Osteoblast (primary cell): ENCODE measurements around the gene NPIPB8. TPM values are rescaled to one million over a fixed set of nuclear protein-coding genes. Genes with fewer than 3 reads are reported as not detected.
"Not testable (repeated sequence)": the region's sequence is repeated elsewhere in the genome, so short reads cannot be mapped to it uniquely, and the experiment has no call there.

Experiments
- DNase-seq: peaks from one replicate; pipeline ENCODE4 v3.0.0; 2011; ENCODE audit warnings: low spot score, mixed read lengths; ENCODE audit not compliant: insufficient read length; ENCODE audit errors: missing footprints
- H2AFZ ChIP-seq: 2 replicates; pipeline ENCODE4 v1.6.0; 2011; ENCODE audit warnings: mild to moderate bottlenecking, low read length
- H3K27ac ChIP-seq: 2 replicates; pipeline ENCODE4 v1.5.1; 2011; ENCODE audit warnings: mild to moderate bottlenecking, low read depth, low read length, moderate library complexity
- H3K27me3 ChIP-seq: 2 replicates; pipeline ENCODE4 v1.6.0; 2012; ENCODE audit warnings: mild to moderate bottlenecking, control low read depth, inconsistent platforms, low read length, moderate library complexity; ENCODE audit not compliant: insufficient read depth
- H3K36me3 ChIP-seq: 2 replicates; pipeline ENCODE4 v1.5.1; 2011; ENCODE audit warnings: mild to moderate bottlenecking, low read length, control low read depth, moderate library complexity; ENCODE audit not compliant: insufficient read depth
- H3K4me1 ChIP-seq: 2 replicates; pipeline ENCODE4 v1.5.1; 2011; ENCODE audit warnings: mild to moderate bottlenecking, low read length, control low read depth, moderate library complexity; ENCODE audit not compliant: insufficient read depth
- H3K4me2 ChIP-seq: 2 replicates; pipeline ENCODE4 v1.6.0; 2011; ENCODE audit warnings: mild to moderate bottlenecking, low read length; ENCODE audit not compliant: insufficient read depth
- H3K4me3 ChIP-seq: fragments of 200-600 bp; sonication (generic); 3 replicates; pipeline ENCODE4 v1.5.1; 2012; ENCODE audit warnings: mild to moderate bottlenecking, low read length, inconsistent platforms; ENCODE audit not compliant: insufficient read depth
- H3K79me2 ChIP-seq: 2 replicates; pipeline ENCODE4 v1.6.0; 2012; ENCODE audit warnings: mild to moderate bottlenecking, low read length, control low read depth, inconsistent platforms; ENCODE audit not compliant: insufficient read depth
- H3K9me3 ChIP-seq: 2 replicates; pipeline ENCODE4 v1.5.1; 2011; ENCODE audit warnings: low read depth, low read length, control low read depth
- H4K20me1 ChIP-seq: 2 replicates; pipeline ENCODE4 v1.6.0; 2012; ENCODE audit warnings: mild to moderate bottlenecking, low read length, control low read depth; ENCODE audit not compliant: insufficient read depth
- CTCF ChIP-seq: IDR thresholded peaks from 2 replicates; pipeline ENCODE4 v1.5.1; 2011; ENCODE audit warnings: mild to moderate bottlenecking, low read depth, low read length, moderate library complexity; ENCODE audit errors: extremely low read depth
- total RNA-seq: library from RNA; depleted of rRNA; stranded (reverse); fragments of >200 nt; gene quantifications from 2 replicates; pipeline ENCODE4 v1.2.3, GENCODE V29; 2012

Gene NPIPB8
- total RNA-seq, 1 donor, result not detected

- H3K4me2 ChIP-seq, result no peak overlapping the region
- no peaks in the 10 kb centered on the region for H3K79me2 ChIP-seq
- no peak overlapping the region for H2AFZ ChIP-seq
- H3K4me3 ChIP-seq, result no peak overlapping the region
- TF ChIP-seq CTCF, result no peak
- H3K36me3 ChIP-seq, result no peaks in the 10 kb centered on the region
- H4K20me1 ChIP-seq, result no peaks in the 10 kb centered on the region
- DNase-seq, result no peak
- no peak overlapping the region for H3K27ac ChIP-seq
- no peaks in the 10 kb centered on the region for H3K4me1 ChIP-seq
- no peaks in the 10 kb centered on the region for H3K9me3 ChIP-seq
- no peaks in the 10 kb centered on the region for H3K27me3 ChIP-seq
These were observed 16.2 kb upstream of the NPIPB8 start for GRCh38 chr16:28621481-28622155.

DNA sequence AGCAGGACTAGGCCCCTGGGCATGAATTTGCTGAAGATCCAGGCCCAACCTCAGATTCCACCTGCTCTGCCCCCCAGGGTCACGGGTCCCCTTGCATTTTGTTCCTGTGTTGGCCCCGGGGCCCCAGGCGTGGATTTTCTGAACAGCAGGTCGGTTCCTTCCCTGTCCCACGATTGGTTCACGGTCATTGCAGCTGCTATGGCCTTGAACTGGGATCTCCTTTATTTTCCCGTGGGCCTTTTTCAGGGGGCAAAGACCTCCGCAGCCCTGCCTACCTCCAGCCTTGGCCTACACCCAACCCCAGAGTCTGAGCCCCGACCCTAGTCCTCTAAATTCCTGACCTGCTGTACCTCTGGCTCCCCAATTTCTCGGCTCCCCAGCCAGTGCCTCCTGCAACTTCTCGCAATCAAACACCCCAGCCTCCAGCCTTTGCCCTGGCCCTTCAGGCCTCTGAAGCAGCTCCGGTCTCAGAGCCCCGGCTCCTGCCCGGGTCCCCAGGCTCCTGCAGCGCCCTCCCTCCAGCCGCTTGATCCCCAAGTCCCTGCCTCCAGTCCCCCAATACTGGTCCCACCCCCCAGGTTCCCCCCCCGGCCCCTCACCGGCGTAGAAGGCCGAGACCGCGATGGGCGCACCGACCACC is 15.2 kb upstream of the NPIPB8 start:
- not testable (repeated sequence) for H3K36me3 ChIP-seq, H3K27ac ChIP-seq, H3K4me1 ChIP-seq, H4K20me1 ChIP-seq, H3K9me3 ChIP-seq, DNase-seq, H3K27me3 ChIP-seq, H3K79me2 ChIP-seq, H2AFZ ChIP-seq
- Histone ChIP-seq H3K4me2 (peak overlapping the region; percentile 61), H3K4me3 (peak overlapping the region; percentile 57)

DNA sequence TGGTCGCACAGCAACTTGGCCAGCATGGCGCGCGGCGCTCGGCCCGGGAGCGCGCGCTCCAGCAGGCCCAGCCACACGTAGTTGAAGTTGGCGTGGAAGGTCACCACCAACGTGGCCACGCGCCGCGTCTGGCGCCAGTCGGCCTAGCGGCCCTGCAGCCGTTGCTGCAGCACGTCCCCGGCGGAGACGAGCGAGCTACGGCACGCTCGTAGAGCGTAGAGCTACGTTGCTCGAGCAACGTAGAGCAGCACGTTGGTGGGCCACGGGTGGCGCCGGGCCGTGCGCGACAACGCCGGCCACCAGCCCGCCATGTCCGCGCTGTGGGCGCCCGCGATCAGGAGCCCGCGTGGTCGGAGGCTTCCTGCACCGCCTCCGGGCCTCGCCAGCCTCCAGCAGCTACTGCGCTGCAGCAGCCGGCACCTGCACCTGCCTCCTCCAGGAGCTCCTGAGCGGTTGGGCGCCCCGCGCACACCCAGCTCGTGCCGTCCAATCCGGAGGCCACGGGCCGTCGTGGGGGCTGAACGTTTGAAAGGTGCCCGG is 14.6 kb upstream of the NPIPB8 start:
- Histone ChIP-seq H3K27me3 (no peaks in the 10 kb centered on the region), H3K4me3 (peak overlapping the region; percentile 57), H3K36me3 (no peaks in the 10 kb centered on the region), H3K79me2 (no peaks in the 10 kb centered on the region), H3K9me3 (no peaks in the 10 kb centered on the region), H3K27ac (no peak overlapping the region), H3K4me1 (no peaks in the 10 kb centered on the region), H4K20me1 (no peaks in the 10 kb centered on the region), H3K4me2 (peak overlapping the region; percentile 61), H2AFZ (peak overlapping the region; percentile 68)
- peak; percentile 59 for DNase-seq
- no peak for TF ChIP-seq CTCF

GRCh38 chr16:28630905-28631304 is 7.0 kb upstream of the NPIPB8 start:
- not testable (repeated sequence) for H3K79me2 ChIP-seq, H3K27me3 ChIP-seq, H3K4me3 ChIP-seq, DNase-seq, H3K27ac ChIP-seq, H3K4me1 ChIP-seq, H3K36me3 ChIP-seq, H4K20me1 ChIP-seq, H3K4me2 ChIP-seq, H3K9me3 ChIP-seq, H2AFZ ChIP-seq

DNA sequence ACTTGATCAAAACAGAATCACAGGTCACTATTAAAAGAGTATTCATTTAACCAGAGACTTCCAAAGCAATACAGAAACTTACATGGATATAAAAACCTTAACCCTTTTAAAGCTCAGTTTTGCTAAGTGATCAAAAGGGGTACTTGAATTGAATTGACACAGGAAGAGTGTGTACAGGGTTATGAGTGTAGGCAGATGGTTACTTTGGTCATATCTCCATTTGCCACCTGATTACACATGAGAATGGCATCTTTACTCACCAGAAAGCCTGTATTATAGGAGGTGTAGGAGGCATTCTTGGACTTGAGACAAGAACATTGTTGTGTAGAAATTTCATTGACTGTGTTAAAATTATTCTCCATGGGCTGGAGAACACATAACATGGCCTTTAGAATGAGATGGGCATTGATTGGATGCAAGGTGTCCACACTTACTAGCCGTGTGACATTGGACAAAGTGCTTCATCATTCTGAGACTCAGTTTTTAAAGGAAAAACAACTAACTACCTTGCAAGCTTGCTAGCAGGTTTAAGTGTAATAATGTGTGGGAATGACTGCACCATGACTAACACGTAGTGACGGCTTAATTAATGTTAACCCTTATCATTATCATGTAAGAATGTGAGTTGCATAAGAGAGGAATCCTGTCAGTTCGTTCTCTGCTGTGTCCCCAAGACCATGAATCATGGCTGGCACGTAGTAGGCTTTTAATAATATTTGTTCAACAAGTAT is 1.6 kb upstream of the NPIPB8 start:
- peak overlapping the region; percentile 41 for H3K27ac ChIP-seq
- H3K27me3 ChIP-seq, H3K9me3 ChIP-seq, H3K4me3 ChIP-seq, H3K4me1 ChIP-seq, DNase-seq, H4K20me1 ChIP-seq, H3K79me2 ChIP-seq, H3K36me3 ChIP-seq, H2AFZ ChIP-seq: not testable (repeated sequence)
- H3K4me2 ChIP-seq, result peak overlapping the region; percentile 48

- not testable (repeated sequence) for H3K27me3 ChIP-seq, H3K4me1 ChIP-seq, H4K20me1 ChIP-seq, H3K27ac ChIP-seq, H3K79me2 ChIP-seq, H3K9me3 ChIP-seq, H3K4me3 ChIP-seq, H2AFZ ChIP-seq, H3K4me2 ChIP-seq, H3K36me3 ChIP-seq, DNase-seq
These were observed 494 bp downstream of the NPIPB8 start for GRCh38 chr16:28638359-28638758.

GRCh38 chr16:28639959-28640358 is 2.1 kb downstream of the NPIPB8 start:
- H4K20me1 ChIP-seq, H3K27me3 ChIP-seq, DNase-seq, H3K4me3 ChIP-seq, H3K4me2 ChIP-seq, H3K36me3 ChIP-seq, H2AFZ ChIP-seq, H3K79me2 ChIP-seq, H3K4me1 ChIP-seq, H3K9me3 ChIP-seq, H3K27ac ChIP-seq: not testable (repeated sequence)
